GM19438 (cell line): ENCODE results near the gene TRIM37.
A peak's percentile ranks its signal among the peaks of the same experiment; 100 is the strongest.

ENCODE experiments used
- ATAC-seq: cut with Tn5 transposase; IDR thresholded peaks from one replicate; pipeline ENCODE4 v1.9.1; 2021; ENCODE audit warnings: low read depth; ENCODE audit not compliant: unreplicated experiment

Gene TRIM37

DNA sequence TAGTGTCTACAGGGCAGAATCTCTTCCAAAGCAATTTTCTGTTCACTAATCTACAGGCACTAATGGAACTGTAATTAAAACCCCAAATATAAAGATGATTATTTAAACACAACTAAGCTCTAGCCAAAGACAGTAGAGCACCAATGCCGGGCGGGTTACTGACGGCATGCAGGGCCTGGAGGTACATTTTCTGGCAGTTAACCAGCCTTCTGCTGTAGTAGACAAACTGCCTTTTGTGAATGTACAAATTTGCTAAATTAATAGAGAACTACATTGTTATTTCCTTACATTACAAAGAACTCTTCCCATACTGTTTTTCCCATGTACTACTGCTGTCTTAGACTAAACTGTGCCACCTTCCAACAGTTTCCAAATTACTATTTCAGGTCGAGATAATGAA is 107.8 kb downstream of the TRIM37 start:
- ATAC-seq, result no peak

GRCh38 chr17:58997756-58998553 is 108.7 kb downstream of the TRIM37 start:
- ATAC-seq, result no peak

DNA sequence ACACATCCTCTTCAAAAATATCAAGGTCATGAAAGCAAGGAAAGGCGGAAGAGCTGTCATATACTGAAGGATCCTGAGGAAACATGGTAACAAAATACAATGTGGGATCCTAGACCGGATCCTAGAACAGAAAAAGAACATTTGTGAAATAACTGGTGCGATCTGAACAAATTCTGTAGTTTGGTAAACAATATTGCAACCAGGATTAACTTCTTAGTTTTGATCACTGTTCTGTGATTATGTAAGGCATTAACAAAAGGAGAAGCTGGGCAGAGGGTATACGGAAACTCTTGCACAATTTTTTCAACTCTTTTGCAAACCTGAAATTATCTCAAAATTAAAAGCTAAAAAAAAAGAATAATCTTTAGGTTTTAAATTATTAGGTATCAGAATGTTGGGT is 109.7 kb downstream of the TRIM37 start:
- ATAC-seq, result no peak

DNA sequence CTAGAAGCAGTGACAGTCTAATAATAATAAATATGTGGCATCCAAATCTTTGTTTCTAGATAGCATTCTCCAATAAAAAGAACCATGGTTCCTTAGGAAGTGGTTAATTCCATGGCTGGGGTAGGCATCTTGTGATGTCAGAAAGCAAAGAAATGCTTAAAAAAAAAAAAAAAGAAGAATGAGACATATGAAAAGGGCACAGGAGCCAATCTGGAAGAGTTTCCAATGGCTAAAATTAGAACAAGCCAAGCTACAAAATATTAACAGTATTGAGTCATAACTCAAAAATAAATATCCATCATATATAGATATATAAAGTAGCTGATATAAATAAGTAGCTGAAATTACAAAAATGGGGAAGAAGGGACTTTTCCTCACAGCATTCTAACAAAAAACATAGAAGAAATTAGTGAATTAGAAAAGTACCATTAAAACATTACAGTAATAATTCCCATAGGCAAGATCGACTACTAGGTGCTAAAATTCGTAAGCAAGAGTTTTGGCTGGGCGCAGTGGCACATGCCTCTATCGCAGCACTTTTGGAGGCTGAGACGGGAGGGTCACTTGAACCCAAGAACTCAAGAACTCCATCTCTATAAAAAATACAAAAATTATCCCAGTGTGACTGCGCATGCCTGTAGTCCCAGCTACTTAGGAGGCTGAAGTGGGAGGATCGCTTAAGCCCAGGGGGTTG is 111.3 kb downstream of the TRIM37 start:
- no peak for ATAC-seq

DNA sequence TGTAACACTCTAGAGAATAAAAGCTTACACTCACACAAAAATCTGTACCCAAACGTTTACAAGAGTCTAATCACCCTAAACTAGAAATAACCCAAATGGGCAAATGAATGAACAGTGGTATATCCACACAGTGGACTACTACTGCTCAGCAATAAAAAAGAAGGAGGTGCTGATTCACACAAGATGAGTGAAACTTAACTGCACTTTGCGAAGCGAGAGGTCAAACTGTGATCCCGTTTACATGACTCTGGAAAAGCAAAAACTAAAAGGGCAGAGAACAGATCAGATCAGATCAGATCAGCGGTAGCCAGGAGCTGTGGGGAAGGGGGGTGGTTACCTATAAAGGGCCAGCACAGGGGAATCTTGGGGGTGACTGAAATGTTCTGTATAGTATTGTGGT is 113.4 kb downstream of the TRIM37 start:
- no peak for ATAC-seq

DNA sequence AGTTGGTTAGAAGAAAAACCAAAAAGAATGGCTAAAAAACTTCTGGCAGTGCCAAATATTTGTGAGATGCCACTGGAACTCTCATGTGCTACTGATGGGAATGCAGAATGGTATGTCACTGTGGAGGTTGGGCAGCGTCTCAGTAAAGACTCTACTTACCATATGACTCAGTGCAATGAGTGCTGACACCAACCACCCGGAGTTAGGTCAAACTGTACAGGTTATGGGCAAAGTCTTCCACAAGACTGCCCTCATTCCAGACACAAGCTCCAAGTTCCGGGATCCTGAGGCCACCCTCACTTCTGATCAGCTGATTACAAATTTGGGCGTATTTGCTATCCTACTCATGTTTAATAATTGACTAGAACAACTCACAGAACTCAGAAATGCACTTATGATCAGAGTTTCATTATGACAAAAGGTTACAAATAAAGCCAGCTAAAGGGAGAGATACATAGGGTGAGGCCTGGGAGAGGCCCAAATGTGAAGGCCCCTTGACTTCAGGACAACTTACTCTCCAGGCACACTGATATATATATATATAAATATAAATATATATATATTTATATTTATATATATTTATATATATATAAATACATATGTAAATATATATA is 114.9 kb downstream of the TRIM37 start:
- ATAC-seq, result peak; percentile 70

DNA sequence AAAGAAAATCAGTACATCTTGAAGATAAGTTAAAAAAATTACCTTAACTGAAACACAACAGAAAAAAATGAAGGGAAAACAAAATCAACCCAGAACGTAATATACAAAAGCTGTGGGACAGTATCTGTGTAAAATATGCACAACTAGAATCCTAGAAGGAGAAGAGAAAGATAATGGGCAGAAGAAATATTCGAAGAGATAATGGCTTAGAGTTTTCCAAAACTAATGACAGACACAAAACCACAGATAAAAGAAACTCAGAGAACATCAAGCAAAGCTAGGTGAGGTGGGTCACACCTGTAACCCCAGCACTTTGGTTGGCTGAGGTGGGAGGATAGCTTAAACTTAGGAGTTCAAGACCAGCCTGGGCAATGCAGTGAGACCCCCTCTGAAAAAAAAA is 117.1 kb downstream of the TRIM37 start:
- ATAC-seq, result no peak

- no peak for ATAC-seq
These were observed 120.7 kb downstream of the TRIM37 start for GRCh38 chr17:58985971-58986370.

GRCh38 chr17:58985367-58985766 is 121.3 kb downstream of the TRIM37 start:
- no peak for ATAC-seq

GRCh38 chr17:58982626-58983025 is 124.1 kb downstream of the TRIM37 start:
- ATAC-seq, result no peak

GRCh38 chr17:58980706-58981481 is 125.8 kb downstream of the TRIM37 start:
- no peak for ATAC-seq

GRCh38 chr17:58976541-58976940 is 130.1 kb downstream of the TRIM37 start:
- ATAC-seq, result no peak

DNA sequence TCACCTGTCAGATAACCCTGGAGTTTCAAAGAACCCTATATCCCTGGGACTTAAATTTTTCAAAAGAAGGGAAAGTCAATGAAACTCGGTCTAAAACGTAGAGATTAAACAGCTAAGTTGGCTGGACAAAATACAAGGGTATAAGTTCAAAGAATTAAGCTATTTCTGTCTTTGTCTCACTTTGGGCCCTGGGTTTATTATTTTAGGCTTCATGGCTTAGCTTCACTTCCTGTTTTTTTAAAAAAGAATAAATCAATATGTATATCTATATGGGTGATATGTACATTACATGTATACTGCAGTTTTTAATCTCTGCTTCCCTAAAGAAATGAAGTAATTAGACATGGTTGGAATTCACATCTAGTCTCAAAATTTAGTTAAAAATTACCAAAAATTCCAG is 132.3 kb downstream of the TRIM37 start:
- ATAC-seq, result no peak

DNA sequence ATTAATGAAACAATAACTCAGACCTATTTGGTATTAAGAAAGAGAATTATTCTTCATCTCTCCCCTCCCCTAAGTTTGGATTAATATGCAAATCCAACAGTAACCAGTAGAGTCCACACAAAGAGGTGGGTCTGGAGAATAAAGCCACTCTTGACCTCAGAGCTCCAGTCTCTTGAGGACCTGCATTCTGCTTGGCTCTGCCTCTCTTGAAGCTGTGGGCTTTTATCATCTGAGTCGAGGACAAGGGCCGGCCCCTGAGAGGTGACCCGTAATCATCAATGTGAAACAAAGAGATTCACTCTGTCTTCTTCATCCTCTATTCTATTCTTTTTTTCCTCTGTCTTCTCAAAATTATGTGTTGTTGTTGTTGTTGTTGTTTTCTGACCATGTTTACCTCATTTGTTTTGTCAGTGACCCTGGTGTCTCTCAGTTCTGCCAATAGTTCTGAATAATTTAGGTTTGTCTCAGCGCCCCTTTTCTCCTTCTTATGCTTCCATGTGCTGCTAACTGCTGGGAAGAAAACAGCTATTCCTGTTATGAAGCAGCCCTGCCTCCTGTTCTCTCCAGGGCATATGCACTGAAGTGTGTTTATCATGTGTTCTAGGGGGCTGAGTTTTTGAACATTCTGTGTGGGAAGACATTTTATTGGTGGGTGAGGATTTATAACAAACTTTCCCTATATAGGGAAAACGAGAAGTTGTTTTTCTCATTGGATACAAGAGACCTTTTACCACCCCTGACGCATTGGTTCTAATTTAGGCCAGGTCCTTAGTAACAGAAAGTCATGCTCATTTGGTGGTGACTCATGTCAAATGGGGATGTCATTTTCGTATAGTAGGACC is 135.8 kb downstream of the TRIM37 start:
- no peak for ATAC-seq

- ATAC-seq, result no peak
These were observed 137.1 kb downstream of the TRIM37 start for GRCh38 chr17:58969612-58970011.

GRCh38 chr17:58969156-58969555 is 137.5 kb downstream of the TRIM37 start:
- ATAC-seq, result no peak

DNA sequence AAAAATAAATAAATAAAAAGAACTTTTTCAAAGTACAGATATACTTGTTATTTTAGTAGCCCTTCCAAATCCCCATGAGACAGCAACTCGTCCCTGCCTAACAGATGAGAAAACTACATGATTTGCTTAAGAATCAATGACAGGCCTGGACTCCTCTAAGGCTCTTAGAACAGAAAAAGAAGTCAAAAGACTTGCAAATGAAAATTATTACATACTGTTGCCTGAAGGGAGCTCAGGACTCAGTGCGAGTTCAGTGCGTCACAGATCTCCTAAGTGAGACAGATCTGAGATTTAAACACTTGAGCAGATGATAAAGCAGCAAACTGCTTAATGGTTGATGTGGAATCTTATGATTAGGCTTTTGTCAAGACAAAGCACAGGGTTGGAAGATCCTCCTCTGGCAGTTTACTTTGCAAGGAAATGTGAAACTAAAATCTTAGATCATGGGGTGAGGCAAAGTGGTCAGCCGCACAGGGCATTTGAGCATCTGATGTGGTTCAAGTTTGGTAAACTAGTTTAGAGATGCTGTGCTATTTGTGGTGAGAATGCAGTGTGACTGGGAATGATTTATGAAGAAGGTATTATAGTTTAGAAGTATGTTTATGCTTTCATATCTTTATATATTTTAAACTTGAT is 138.1 kb downstream of the TRIM37 start:
- ATAC-seq, result no peak

DNA sequence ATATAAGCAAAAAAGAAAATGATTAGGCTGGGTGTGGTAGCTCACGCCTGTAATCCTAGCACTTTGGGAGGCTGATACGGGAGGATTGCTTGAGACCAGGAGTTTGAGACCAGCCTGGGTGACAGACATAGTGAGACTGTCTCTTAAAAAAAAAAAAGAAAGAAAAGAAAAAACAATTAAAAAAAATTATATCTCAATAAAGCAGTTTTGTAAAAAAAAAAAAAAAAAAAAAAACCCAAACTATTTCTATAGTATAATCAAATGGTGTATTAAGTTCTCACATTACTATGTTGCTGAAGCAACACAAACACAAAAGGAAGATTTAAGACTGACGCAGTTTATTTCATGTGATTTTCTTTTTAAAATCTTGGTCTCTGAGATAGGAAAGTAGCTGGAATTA is 140.5 kb downstream of the TRIM37 start:
- no peak for ATAC-seq

DNA sequence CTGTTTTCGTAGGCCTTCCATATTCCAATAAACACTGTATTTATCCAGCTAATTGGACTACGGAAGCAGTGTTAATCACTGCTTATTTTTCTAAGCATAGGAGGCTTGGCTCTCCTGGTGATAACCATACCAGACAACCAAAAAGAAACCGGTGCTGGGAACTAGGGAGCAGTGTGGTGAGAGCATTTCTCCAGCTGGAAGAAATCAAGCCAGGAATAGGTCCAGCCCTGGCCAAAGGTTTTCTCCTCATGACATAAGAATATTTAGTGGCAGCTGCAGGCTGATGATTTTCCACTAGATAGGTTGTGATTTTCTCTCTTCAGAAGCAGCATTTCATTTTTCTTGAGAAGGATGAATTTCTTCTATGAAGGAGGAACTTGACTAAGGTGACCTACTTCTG is 141.5 kb downstream of the TRIM37 start:
- ATAC-seq, result no peak

DNA sequence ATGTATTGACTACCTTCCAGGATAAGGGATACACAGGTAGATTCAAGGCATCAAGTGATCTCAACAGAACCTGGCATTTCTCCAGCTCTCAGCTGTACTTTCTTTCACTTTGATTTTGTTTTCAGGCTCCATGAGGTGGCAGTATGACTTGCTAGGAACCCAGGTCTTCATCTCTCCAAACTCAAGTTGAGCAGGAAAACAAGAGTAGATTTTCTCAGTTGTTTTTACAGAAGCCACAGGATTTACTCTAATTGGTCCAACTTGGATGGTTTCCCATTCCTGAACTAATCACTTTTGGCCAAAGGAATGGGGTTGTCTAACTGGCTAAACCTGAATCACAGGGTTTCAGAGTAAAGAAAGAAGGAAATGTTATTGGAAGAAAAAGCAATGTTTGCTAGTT is 146.6 kb downstream of the TRIM37 start:
- ATAC-seq, result no peak
